ENCODE measurements around the gene MAGEA8.

DNA sequence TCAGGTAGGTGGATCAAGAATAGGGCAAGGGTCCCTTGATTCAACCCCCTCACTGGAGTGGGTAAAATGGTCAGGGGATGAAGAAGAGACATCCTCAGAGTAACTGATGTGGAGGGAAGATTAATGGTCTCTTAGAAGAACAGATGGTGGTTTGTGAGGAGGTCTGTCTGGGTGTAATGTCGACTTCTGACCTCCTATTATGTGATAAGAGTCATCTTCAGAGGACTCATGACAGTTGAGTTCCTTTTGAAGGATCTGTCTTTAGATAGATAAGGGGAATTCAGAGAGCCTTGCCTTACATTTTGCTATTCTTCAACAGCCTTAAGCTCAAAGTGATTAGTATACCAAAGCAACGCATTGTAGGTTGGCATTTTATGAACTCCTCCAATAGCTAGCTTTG lies 27.1 kb upstream of the MAGEA8 start:
- TF ChIP-seq CTCF (IDR thresholded peaks at IDR 0.05; ENCODE audit: insufficient read depth, low read depth, low read length): no peak
- TF ChIP-seq EZH2 (IDR thresholded peaks at IDR 0.05; ENCODE audit: insufficient read depth, low read length): no peak

Data from astrocyte (in vitro differentiated cells and primary cell).